HepG2 (cell line): ENCODE results near the gene RESP18. TPM values are rescaled to one million over a fixed set of nuclear protein-coding genes. Genes with fewer than 3 reads are reported as not detected.

Source experiments
- AGO1 ChIP-seq: fragments of 200-400 bp; formaldehyde crosslinking; IDR thresholded peaks from 2 replicates; pipeline ENCODE4 v1.6.1; 2017; ENCODE audit warnings: mild to moderate bottlenecking, low read depth, low read length, moderate library complexity; ENCODE audit not compliant: poor library complexity, severe bottlenecking
- ESRRA ChIP-seq: sonication (generic); formaldehyde crosslinking; IDR thresholded peaks from 2 replicates; pipeline ENCODE4 v1.5.1; 2020; ENCODE audit warnings: mild to moderate bottlenecking, low read depth, missing genetic modification reagents
- FLYWCH1 ChIP-seq: sonication (generic); formaldehyde crosslinking; IDR thresholded peaks from 2 replicates; pipeline ENCODE4 v1.8.1; 2023; ENCODE audit warnings: mild to moderate bottlenecking, missing genetic modification reagents
- GLI4 ChIP-seq: sonication (generic); formaldehyde crosslinking; IDR thresholded peaks from 2 replicates; pipeline ENCODE4 v1.5.1; 2020; ENCODE audit warnings: missing genetic modification reagents, mild to moderate bottlenecking, moderate library complexity, borderline replicate concordance
- MAF1 ChIP-seq: sonication (generic); formaldehyde crosslinking; IDR thresholded peaks from 2 replicates; pipeline ENCODE4 v1.5.0; 2020; ENCODE audit warnings: missing genetic modification reagents, borderline replicate concordance
- MAFK ChIP-seq, 2 experiments: IDR thresholded peaks in 1 of 2; conservative IDR thresholded peaks in 1 of 2; 2 replicates each; pipeline ENCODE4 v1.6.1; 2011; ENCODE audit warnings: improper control_type of control experiment in 2 of 2, low read length in 2 of 2
- RORA ChIP-seq: sonication (generic); formaldehyde crosslinking; IDR thresholded peaks from 2 replicates; pipeline ENCODE4 v1.5.0; 2020; ENCODE audit warnings: mild to moderate bottlenecking, missing genetic modification reagents, moderate library complexity
- SNAI1 ChIP-seq: sonication (generic); formaldehyde crosslinking; IDR thresholded peaks from 2 replicates; pipeline ENCODE4 v1.5.0; 2020; ENCODE audit warnings: mild to moderate bottlenecking, missing genetic modification reagents, borderline replicate concordance
- ZC3H4 ChIP-seq: sonication (generic); formaldehyde crosslinking; IDR thresholded peaks from 2 replicates; pipeline ENCODE4 v1.4.0; 2020; ENCODE audit warnings: missing genetic modification reagents, borderline replicate concordance
- ZNF17 ChIP-seq: sonication (generic); formaldehyde crosslinking; IDR thresholded peaks from 2 replicates; pipeline ENCODE4 v1.5.0; 2020; ENCODE audit warnings: mild to moderate bottlenecking, missing genetic modification reagents
- polyA plus RNA-seq, 8 experiments: library from polyadenylated mRNA; depleted of rRNA in 3 of 8; stranded (reverse) in 7 of 8; unstranded in 1 of 8; fragments of >200 nt; fragmentation: Illumina TruSeq in 4 of 8; extraction: Trizol in 4 of 8; gene quantifications; 2 replicates each; pipeline versions ENCODE4 v1.2.1 to v1.2.3, GENCODE V29; 2011 to 2016; ENCODE audit warnings: low read depth in 4 of 8, missing spikeins in 1 of 8, mixed read lengths in 1 of 8; ENCODE audit not compliant: insufficient read depth in 1 of 8
- total RNA-seq, 5 experiments: library from RNA; depleted of rRNA; stranded (reverse); fragments of >200 nt; fragmentation: Illumina TruSeq; extraction: Trizol; gene quantifications; 2 replicates each; pipeline ENCODE4 v1.2.3, GENCODE V29; 2016; ENCODE audit warnings: low read depth in 1 of 5
- TF ChIP-seq, protein P1 (sequence below): sonication (generic); formaldehyde crosslinking; IDR thresholded peaks from 2 replicates; pipeline ENCODE4 v1.4.0; 2020; ENCODE audit warnings: missing genetic modification reagents, mild to moderate bottlenecking, borderline replicate concordance
- TF ChIP-seq, protein P2 (sequence below): sonication (generic); formaldehyde crosslinking; conservative IDR thresholded peaks from 2 replicates; pipeline ENCODE4 v1.4.0; 2020; ENCODE audit warnings: missing genetic modification reagents
- TF ChIP-seq, protein P3 (sequence below): sonication (generic); formaldehyde crosslinking; conservative IDR thresholded peaks from 2 replicates; pipeline ENCODE4 v1.4.0; 2020; ENCODE audit warnings: missing genetic modification reagents
- TF ChIP-seq, protein P4 (sequence below): sonication (generic); formaldehyde crosslinking; IDR thresholded peaks from 2 replicates; pipeline ENCODE4 v1.4.0; 2020; ENCODE audit warnings: missing genetic modification reagents

RESP18 gene
- total and polyA plus RNA-seq, 2 of the 13 experiments (the other 11 are each of a cell fraction or from before 2014, with no cell fraction given): not detected

DNA sequence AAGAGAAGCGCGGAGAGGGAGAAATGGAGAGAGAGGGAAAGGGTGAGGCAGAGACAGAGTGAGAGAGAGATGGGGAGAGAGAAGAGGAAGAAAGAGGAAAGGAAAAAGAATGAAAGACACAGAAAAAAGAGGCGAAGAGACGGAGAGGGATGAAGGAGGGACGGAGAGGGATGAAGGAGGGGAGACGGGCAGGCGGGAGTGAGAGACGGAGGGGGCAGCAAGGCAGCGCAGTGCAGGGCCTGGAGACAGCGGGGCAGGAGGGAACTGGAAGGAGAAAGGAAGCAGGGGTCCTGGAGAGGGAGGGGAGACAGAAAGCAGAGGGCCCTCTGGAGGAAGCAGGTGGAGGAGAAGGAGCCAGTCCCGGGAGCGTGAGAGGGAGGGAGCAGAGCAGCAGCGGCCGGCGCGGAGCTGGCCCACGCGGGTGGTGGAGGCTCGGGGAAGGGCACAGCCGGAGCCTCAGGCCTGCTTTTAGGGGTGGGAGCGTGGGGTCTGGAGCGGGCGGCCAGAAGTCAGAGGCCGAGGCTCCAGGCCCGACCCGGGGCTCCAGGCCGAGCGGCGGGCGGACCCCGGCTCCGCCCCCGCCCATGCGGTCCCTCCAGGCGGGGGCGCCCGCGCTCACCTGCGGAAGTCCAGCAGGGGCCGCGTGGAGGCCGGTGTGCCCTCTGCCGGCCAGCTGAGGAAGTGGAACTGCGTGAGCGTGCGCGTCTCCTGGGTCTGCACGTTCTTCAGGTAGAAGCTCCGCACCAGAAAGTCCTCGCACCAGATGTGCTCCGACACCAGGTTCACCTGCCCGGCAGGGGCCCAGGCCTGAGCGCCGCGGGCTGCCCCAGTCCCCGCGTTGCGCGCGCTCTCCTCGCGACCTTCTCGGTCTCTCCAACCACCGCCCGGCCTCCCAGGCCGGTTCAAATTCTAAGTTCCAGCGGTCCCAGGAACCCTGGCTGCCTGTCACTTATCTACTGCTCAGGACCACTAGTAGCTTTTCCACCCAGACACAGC, 37.9 kb downstream of the RESP18 start (continued):
- peak; percentile 64 for TF ChIP-seq AGO1
- TF ChIP-seq ESRRA (CRISPR knock-in tag): peak; percentile 19; the same call in 1 of the 2 replicates
- TF ChIP-seq ZNF17 (CRISPR knock-in tag): no peak
- no peak for TF ChIP-seq GLI4 (CRISPR knock-in tag)
- no peak for TF ChIP-seq SNAI1
- TF ChIP-seq MAFK (conservative IDR thresholded peaks at IDR 0.05 in 1 of 2, IDR thresholded peaks at IDR 0.05 in 1 of 2; ENCODE audit: low read length in 2 of 2): no peak
- TF ChIP-seq, protein P1, sequence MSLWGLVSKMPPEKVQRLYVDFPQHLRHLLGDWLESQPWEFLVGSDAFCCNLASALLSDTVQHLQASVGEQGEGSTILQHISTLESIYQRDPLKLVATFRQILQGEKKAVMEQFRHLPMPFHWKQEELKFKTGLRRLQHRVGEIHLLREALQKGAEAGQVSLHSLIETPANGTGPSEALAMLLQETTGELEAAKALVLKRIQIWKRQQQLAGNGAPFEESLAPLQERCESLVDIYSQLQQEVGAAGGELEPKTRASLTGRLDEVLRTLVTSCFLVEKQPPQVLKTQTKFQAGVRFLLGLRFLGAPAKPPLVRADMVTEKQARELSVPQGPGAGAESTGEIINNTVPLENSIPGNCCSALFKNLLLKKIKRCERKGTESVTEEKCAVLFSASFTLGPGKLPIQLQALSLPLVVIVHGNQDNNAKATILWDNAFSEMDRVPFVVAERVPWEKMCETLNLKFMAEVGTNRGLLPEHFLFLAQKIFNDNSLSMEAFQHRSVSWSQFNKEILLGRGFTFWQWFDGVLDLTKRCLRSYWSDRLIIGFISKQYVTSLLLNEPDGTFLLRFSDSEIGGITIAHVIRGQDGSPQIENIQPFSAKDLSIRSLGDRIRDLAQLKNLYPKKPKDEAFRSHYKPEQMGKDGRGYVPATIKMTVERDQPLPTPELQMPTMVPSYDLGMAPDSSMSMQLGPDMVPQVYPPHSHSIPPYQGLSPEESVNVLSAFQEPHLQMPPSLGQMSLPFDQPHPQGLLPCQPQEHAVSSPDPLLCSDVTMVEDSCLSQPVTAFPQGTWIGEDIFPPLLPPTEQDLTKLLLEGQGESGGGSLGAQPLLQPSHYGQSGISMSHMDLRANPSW (CRISPR knock-in tag): no peak; the same call in 1 of the 2 replicates
- TF ChIP-seq, protein P2, sequence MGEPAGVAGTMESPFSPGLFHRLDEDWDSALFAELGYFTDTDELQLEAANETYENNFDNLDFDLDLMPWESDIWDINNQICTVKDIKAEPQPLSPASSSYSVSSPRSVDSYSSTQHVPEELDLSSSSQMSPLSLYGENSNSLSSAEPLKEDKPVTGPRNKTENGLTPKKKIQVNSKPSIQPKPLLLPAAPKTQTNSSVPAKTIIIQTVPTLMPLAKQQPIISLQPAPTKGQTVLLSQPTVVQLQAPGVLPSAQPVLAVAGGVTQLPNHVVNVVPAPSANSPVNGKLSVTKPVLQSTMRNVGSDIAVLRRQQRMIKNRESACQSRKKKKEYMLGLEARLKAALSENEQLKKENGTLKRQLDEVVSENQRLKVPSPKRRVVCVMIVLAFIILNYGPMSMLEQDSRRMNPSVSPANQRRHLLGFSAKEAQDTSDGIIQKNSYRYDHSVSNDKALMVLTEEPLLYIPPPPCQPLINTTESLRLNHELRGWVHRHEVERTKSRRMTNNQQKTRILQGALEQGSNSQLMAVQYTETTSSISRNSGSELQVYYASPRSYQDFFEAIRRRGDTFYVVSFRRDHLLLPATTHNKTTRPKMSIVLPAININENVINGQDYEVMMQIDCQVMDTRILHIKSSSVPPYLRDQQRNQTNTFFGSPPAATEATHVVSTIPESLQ (CRISPR knock-in tag): peak; percentile 91
- TF ChIP-seq MAF1 (CRISPR knock-in tag): no peak
- TF ChIP-seq, protein P3, sequence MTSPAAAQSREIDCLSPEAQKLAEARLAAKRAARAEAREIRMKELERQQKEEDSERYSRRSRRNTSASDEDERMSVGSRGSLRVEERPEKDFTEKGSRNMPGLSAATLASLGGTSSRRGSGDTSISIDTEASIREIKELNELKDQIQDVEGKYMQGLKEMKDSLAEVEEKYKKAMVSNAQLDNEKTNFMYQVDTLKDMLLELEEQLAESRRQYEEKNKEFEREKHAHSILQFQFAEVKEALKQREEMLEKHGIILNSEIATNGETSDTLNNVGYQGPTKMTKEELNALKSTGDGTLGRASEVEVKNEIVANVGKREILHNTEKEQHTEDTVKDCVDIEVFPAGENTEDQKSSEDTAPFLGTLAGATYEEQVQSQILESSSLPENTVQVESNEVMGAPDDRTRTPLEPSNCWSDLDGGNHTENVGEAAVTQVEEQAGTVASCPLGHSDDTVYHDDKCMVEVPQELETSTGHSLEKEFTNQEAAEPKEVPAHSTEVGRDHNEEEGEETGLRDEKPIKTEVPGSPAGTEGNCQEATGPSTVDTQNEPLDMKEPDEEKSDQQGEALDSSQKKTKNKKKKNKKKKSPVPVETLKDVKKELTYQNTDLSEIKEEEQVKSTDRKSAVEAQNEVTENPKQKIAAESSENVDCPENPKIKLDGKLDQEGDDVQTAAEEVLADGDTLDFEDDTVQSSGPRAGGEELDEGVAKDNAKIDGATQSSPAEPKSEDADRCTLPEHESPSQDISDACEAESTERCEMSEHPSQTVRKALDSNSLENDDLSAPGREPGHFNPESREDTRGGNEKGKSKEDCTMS (CRISPR knock-in tag): no peak
- TF ChIP-seq ZC3H4 (CRISPR knock-in tag): peak; percentile 63; the same call in 1 of the 2 replicates
- TF ChIP-seq FLYWCH1: peak; percentile 78; the same call in 1 of the 2 replicates
- TF ChIP-seq, protein P4, sequence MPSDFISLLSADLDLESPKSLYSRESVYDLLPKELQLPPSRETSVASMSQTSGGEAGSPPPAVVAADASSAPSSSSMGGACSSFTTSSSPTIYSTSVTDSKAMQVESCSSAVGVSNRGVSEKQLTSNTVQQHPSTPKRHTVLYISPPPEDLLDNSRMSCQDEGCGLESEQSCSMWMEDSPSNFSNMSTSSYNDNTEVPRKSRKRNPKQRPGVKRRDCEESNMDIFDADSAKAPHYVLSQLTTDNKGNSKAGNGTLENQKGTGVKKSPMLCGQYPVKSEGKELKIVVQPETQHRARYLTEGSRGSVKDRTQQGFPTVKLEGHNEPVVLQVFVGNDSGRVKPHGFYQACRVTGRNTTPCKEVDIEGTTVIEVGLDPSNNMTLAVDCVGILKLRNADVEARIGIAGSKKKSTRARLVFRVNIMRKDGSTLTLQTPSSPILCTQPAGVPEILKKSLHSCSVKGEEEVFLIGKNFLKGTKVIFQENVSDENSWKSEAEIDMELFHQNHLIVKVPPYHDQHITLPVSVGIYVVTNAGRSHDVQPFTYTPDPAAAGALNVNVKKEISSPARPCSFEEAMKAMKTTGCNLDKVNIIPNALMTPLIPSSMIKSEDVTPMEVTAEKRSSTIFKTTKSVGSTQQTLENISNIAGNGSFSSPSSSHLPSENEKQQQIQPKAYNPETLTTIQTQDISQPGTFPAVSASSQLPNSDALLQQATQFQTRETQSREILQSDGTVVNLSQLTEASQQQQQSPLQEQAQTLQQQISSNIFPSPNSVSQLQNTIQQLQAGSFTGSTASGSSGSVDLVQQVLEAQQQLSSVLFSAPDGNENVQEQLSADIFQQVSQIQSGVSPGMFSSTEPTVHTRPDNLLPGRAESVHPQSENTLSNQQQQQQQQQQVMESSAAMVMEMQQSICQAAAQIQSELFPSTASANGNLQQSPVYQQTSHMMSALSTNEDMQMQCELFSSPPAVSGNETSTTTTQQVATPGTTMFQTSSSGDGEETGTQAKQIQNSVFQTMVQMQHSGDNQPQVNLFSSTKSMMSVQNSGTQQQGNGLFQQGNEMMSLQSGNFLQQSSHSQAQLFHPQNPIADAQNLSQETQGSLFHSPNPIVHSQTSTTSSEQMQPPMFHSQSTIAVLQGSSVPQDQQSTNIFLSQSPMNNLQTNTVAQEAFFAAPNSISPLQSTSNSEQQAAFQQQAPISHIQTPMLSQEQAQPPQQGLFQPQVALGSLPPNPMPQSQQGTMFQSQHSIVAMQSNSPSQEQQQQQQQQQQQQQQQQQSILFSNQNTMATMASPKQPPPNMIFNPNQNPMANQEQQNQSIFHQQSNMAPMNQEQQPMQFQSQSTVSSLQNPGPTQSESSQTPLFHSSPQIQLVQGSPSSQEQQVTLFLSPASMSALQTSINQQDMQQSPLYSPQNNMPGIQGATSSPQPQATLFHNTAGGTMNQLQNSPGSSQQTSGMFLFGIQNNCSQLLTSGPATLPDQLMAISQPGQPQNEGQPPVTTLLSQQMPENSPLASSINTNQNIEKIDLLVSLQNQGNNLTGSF (CRISPR knock-in tag): peak; percentile 54; the same call in 1 of the 2 replicates
- TF ChIP-seq RORA (CRISPR knock-in tag): no peak
